ENCODE measurements around the gene DCLK2.

Gene DCLK2

DNA sequence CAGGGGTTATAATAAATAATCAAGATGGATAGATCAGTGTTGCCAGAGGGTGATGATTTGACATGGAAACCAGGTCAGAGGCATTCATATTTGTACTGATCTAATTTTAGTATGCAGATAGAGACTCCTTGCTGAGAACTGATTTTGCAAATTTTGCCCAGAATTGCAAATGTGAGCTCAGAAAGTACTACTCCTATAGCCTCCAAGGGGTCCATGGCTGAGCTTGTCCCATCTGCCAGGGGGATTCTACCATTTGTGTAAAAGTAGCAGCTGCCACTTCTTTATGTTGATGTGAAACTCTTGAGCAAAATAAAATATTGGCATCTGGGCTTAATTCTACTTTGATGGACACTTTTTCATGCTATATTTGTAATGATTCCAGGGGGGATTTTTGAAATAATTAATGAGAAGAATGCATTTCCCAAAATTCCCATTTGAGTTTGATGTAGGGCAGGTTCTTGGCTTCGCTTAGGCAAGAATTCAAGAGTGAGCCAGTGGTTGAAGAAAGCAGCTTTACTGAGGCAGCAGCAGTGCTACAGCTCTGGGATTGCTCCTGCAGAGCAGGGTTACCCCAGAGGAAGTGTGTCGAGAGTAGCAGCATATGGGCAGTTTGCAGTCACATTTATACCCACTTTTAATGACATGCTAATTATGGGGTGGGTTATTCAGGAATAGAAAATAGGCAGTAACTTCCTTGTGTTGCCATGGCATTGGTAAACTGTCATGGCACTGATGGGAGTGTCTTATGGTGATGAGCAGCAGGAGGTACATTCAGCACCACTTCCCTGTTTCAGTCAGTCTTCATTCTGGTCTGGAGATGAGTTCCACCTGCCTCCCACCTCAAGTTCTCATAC, 38.7 kb upstream of the DCLK2 start:
- TF ChIP-seq EZH2 (IDR thresholded peaks at IDR 0.05; ENCODE audit: borderline replicate concordance, low read length) (no peak), CTCF (IDR thresholded peaks at IDR 0.05; ENCODE audit: low read length) (no peak)
- H4K20me1 ChIP-seq (ENCODE audit: insufficient read depth, low read length), result no peaks in the 10 kb centered on the region
- H3K9ac ChIP-seq (ENCODE audit: low read length), result no peak overlapping the region
- no peak overlapping the region for H2AFZ ChIP-seq (ENCODE audit: low read length)
- peak overlapping the region; percentile 83 for H3K27ac ChIP-seq (ENCODE audit: low read depth, low read length, poor library complexity, severe bottlenecking)
- H3K27me3 ChIP-seq (ENCODE audit: insufficient read depth, low read length), result no peaks in the 10 kb centered on the region
- no peaks in the 10 kb centered on the region for H3K79me2 ChIP-seq (ENCODE audit: insufficient read depth, low read length)
- no peaks in the 10 kb centered on the region for H3K9me2 ChIP-seq (ENCODE audit: low read depth, low read length)
- no peaks in the 10 kb centered on the region for H3F3A ChIP-seq (ENCODE audit: insufficient read depth, low read length)
- peak overlapping the region; percentile 27 for H3K4me2 ChIP-seq (ENCODE audit: low read length)
- peaks cover 31% of the 10 kb centered on the region for H3K4me1 ChIP-seq (ENCODE audit: insufficient read depth, low read length, severe bottlenecking)
- no peak overlapping the region for H3K4me3 ChIP-seq (ENCODE audit: low read depth, low read length, poor library complexity, severe bottlenecking)
- H3K36me3 ChIP-seq (ENCODE audit: insufficient read depth, low read length), result no peaks in the 10 kb centered on the region
- no peaks in the 10 kb centered on the region for H3K9me3 ChIP-seq (ENCODE audit: low read length)

DNA sequence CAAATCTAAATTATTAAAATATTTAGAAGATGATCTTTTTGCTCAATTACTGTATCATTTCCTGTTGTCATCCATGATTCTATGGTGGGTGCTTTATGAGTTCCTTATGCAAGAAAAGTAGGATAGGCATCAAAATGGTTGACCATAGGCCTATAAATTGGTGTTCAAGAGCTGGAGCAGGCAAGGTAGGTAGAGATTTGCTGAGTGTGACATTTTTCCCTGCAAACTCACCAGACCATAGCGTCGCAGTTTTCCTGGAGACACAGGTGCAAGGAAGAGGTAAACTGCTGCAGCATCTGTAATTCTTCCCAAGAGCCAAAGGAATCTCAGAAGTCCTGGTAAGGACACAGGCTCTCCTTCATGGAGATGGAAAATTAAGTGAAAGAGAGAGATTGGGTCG, 33.7 kb upstream of the DCLK2 start:
- TF ChIP-seq EZH2 (IDR thresholded peaks at IDR 0.05; ENCODE audit: borderline replicate concordance, low read length) (no peak), CTCF (IDR thresholded peaks at IDR 0.05; ENCODE audit: low read length) (no peak)
- Histone ChIP-seq H3K27ac (ENCODE audit: low read depth, low read length, poor library complexity, severe bottlenecking) (no peak overlapping the region), H3K4me3 (ENCODE audit: low read depth, low read length, poor library complexity, severe bottlenecking) (no peak overlapping the region), H3K27me3 (ENCODE audit: insufficient read depth, low read length) (no peaks in the 10 kb centered on the region), H3K36me3 (ENCODE audit: insufficient read depth, low read length) (no peaks in the 10 kb centered on the region), H3K4me1 (ENCODE audit: insufficient read depth, low read length, severe bottlenecking) (peaks cover 9% of the 10 kb centered on the region), H3K9me2 (ENCODE audit: low read depth, low read length) (no peaks in the 10 kb centered on the region), H3K79me2 (ENCODE audit: insufficient read depth, low read length) (no peaks in the 10 kb centered on the region), H3K9ac (ENCODE audit: low read length) (no peak overlapping the region), H3K4me2 (ENCODE audit: low read length) (no peak overlapping the region), H4K20me1 (ENCODE audit: insufficient read depth, low read length) (no peaks in the 10 kb centered on the region), H3K9me3 (ENCODE audit: low read length) (no peaks in the 10 kb centered on the region), H3F3A (ENCODE audit: insufficient read depth, low read length) (no peaks in the 10 kb centered on the region), H2AFZ (ENCODE audit: low read length) (no peak overlapping the region)

GRCh38 chr4:150045410-150045809, 32.8 kb upstream of the DCLK2 start:
- Histone ChIP-seq H3K4me3 (ENCODE audit: low read depth, low read length, poor library complexity, severe bottlenecking) (no peak overlapping the region), H2AFZ (ENCODE audit: low read length) (no peak overlapping the region), H3K9ac (ENCODE audit: low read length) (no peak overlapping the region), H3K4me2 (ENCODE audit: low read length) (no peak overlapping the region), H4K20me1 (ENCODE audit: insufficient read depth, low read length) (no peaks in the 10 kb centered on the region), H3K27ac (ENCODE audit: low read depth, low read length, poor library complexity, severe bottlenecking) (no peak overlapping the region), H3K27me3 (ENCODE audit: insufficient read depth, low read length) (no peaks in the 10 kb centered on the region), H3K4me1 (ENCODE audit: insufficient read depth, low read length, severe bottlenecking) (peaks cover under 1% of the 10 kb centered on the region), H3K9me3 (ENCODE audit: low read length) (no peaks in the 10 kb centered on the region), H3F3A (ENCODE audit: insufficient read depth, low read length) (no peaks in the 10 kb centered on the region), H3K36me3 (ENCODE audit: insufficient read depth, low read length) (no peaks in the 10 kb centered on the region), H3K79me2 (ENCODE audit: insufficient read depth, low read length) (no peaks in the 10 kb centered on the region), H3K9me2 (ENCODE audit: low read depth, low read length) (no peaks in the 10 kb centered on the region)
- no peak for TF ChIP-seq CTCF (IDR thresholded peaks at IDR 0.05; ENCODE audit: low read length)
- no peak for TF ChIP-seq EZH2 (IDR thresholded peaks at IDR 0.05; ENCODE audit: borderline replicate concordance, low read length)

All from OCI-LY1 (cell line).